Measurements from ENCODE around the gene SLC19A1. TPM values are rescaled to one million over a fixed set of nuclear protein-coding genes. Genes with fewer than 3 reads are reported as not detected.
A peak's percentile ranks its signal among the peaks of the same experiment; 100 is the strongest.

Gene SLC19A1
- total RNA-seq, 3 donors from 2014 or later, result 12.6 to 22.8 (median 12.7) TPM

DNA sequence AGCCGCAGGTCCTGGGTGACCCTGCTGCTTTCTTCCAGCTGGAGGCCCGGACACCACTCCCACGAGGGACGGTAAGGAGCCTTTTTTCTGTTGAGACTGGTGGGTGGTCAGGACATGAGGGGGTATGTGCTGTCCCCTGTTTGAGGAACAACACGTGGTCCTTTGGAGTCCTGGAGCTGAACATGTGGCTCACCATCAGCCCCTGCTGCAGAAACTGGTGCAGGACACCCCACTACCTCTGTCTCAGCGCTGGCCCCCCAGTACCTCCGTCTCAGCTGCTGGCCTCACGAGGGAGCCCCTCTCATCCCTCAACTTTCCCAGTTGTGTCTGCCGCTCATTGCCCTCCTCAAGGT lies 34.7 kb downstream of the SLC19A1 start:
- ATAC-seq (no peak), DNase-seq (no peak)
- H3K4me3 ChIP-seq, result no peak overlapping the region
- H3K36me3 ChIP-seq (ENCODE audit: low read depth), result no peaks in the 10 kb centered on the region
- intact Hi-C loops (cut with DNase I, micrococcal nuclease), result no loop called here
- H3K9me3 ChIP-seq, result no peaks in the 10 kb centered on the region
- H3K4me1 ChIP-seq (ENCODE audit: low read depth), result no peaks in the 10 kb centered on the region
- TF ChIP-seq, protein P1, sequence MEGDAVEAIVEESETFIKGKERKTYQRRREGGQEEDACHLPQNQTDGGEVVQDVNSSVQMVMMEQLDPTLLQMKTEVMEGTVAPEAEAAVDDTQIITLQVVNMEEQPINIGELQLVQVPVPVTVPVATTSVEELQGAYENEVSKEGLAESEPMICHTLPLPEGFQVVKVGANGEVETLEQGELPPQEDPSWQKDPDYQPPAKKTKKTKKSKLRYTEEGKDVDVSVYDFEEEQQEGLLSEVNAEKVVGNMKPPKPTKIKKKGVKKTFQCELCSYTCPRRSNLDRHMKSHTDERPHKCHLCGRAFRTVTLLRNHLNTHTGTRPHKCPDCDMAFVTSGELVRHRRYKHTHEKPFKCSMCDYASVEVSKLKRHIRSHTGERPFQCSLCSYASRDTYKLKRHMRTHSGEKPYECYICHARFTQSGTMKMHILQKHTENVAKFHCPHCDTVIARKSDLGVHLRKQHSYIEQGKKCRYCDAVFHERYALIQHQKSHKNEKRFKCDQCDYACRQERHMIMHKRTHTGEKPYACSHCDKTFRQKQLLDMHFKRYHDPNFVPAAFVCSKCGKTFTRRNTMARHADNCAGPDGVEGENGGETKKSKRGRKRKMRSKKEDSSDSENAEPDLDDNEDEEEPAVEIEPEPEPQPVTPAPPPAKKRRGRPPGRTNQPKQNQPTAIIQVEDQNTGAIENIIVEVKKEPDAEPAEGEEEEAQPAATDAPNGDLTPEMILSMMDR (IDR thresholded peaks at IDR 0.05), result no peak

DNA sequence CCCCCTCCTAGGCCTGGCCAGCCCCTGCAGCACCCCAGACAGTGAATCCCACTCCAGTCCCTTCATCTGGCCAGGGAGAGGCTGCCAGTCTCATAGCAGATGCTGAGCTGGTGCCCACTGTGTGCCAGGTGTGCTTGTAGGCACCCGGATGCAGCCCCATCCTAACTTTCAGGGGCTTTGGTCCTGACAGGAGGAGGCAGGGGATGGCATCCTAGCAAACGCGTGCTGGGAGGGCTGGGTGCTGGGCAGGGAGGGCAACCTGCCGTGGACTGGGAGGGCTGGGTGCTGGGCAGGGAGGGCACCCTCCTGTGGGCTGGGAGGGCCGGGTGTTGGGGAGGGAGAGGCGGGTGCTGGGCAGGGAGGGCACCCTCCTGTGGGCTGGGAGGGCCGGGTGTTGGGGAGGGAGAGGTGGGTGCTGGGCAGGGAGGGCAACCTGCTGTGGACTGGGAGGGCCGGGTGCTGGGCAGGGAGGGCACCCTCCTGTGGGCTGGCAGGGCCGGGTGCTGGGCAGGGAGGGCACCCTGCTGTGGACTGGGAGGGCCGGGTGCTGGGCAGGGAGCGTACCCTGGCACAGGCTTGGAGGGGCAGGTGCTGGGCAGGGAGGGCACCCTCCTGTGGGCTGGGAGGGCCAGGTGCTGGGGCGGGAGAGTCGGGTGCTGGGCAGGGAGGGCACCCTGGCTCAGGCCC lies 35.3 kb downstream of the SLC19A1 start:
- Histone ChIP-seq H3K36me3 (ENCODE audit: low read depth) (no peaks in the 10 kb centered on the region), H3K4me3 (no peak overlapping the region), H3K9me3 (no peaks in the 10 kb centered on the region), H3K4me1 (ENCODE audit: low read depth) (no peaks in the 10 kb centered on the region)
- intact Hi-C loops (cut with DNase I, micrococcal nuclease), result no loop called here
- peak; percentile 18 for ATAC-seq
- DNase-seq, result peak in 2 of 3 donors; percentile 38 to 46
- TF ChIP-seq, protein P1 (IDR thresholded peaks at IDR 0.05), result no peak

DNA sequence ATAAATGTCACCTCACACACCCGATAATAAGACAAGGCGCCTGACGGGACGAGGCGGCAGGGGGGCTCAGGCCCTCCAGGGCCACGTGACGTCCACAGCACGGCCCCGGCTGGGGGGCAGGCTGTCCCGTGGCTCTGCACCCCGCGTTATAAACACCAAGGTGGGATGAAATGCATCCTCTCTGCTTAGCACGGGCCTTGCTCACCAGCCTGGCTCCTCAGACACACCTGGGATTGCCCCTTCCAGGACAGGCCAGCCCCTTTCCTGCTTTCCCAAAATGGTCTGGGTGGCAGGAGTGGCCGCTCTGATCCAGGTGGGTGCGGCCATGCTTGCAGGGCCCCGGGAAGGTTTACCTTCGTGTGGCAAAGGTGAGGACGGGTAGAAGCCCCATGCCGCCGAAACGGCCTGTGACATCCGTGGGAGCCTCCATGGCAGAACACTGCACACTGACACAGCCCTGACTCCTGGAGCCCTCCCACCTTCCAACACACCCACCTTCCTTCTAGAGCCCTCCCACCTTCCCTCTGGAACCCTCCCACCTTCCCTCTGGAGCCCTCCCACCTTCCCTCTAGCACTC lies 35.9 kb downstream of the SLC19A1 start:
- ATAC-seq, result peak; percentile 10
- TF ChIP-seq, protein P1 (IDR thresholded peaks at IDR 0.05), result no peak
- intact Hi-C loops (cut with DNase I, micrococcal nuclease), result no loop called here
- no peaks in the 10 kb centered on the region for H3K9me3 ChIP-seq
- H3K36me3 ChIP-seq (ENCODE audit: low read depth), result no peaks in the 10 kb centered on the region
- no peaks in the 10 kb centered on the region for H3K4me1 ChIP-seq (ENCODE audit: low read depth)
- DNase-seq, result peak in 2 of 3 donors; percentile 34 to 37
- no peak overlapping the region for H3K4me3 ChIP-seq

DNA sequence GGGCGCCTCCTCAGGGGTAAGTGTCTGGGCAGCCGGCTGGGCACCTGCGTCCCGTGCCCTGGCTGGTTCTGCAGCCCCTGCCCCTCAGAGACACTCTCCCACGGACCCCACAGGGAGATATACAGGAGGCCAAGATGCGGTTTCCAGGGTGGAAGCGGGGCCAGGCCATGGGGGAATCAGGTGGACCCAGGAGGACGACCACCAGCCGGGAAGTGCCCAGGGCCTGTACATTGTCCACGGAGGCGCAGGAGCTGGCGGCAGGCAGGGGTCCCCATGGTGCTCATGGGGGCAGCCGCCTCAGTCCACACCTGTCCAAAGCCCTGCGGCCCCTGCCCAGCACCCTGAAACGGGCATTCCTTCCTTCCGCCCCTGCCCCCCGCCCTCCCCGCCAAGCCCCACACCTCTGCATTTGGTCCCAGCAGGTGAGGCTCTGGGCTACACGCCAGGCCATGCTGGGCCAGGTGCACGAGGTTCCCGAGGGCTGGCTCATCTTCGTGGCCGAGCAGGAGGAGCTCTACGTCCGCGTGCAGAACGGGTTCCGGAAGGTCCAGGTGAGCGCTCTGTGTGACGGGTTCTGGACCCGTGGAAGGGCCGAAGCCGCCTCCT lies 36.7 kb downstream of the SLC19A1 start:
- no peak overlapping the region for H3K4me3 ChIP-seq
- H3K36me3 ChIP-seq (ENCODE audit: low read depth), result no peaks in the 10 kb centered on the region
- ATAC-seq (peak; percentile 56), DNase-seq (peak; percentile 31 to 60 (median 48))
- TF ChIP-seq, protein P1 (IDR thresholded peaks at IDR 0.05), result no peak
- no peaks in the 10 kb centered on the region for H3K9me3 ChIP-seq
- intact Hi-C loops (cut with DNase I, micrococcal nuclease), result no loop called here
- H3K4me1 ChIP-seq (ENCODE audit: low read depth), result no peaks in the 10 kb centered on the region

DNA sequence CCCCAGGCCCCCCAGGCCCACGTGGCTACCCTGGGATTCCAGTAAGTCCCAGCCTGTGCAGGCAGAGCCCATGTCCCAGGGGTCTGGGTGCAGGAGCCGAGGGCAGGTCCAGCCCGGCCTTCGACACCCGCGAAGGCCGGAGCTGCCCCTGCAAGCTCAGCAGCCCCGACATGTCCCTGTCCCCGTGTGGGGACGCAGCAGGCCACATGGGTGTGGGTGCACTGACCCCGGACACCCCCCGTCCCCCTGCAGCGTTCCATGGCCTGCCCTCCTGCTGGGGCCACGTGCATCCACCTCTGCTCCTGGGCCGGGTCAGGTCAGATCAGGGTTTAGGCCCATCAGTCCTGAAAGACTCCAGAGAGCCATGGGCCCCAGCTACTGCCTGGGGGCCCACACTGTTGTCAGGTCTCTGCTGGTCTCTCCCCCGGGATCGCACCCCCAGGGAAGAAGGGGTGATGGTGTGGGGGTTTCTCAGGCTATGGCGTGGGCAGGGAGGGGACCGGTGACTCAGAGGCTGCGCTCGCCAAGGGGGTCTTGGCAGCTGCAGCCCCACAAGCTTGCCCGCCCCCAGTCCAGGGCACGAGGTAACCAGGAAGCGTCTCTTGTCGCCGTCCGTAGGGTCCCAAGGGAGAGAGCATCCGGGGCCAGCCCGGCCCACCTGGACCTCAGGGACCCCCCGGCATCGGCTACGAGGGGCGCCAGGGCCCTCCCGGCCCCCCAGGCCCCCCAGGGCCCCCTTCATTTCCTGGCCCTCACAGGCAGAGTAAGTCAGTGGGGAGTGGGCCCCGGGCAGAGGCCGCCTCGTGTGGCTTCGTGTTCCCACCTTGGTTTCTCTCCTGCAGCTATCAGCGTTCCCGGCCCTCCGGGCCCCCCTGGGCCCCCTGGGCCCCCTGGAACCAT lies 37.5 kb downstream of the SLC19A1 start:
- ATAC-seq, result no peak
- intact Hi-C loops (cut with DNase I, micrococcal nuclease), result no loop called here
- no peaks in the 10 kb centered on the region for H3K4me1 ChIP-seq (ENCODE audit: low read depth)
- TF ChIP-seq, protein P1 (IDR thresholded peaks at IDR 0.05), result no peak
- H3K36me3 ChIP-seq (ENCODE audit: low read depth), result no peaks in the 10 kb centered on the region
- H3K4me3 ChIP-seq, result no peak overlapping the region
- H3K9me3 ChIP-seq, result no peaks in the 10 kb centered on the region
- peak in 2 of 3 donors; percentile 25 to 34 for DNase-seq

Measured in mucosa of descending colon (tissue), 3 donors.